GM23338 (cell line): ENCODE measurements around the gene HERPUD1. TPM values are rescaled to one million over a fixed set of nuclear protein-coding genes. Genes with fewer than 3 reads are reported as not detected.

Experiments used
- ATAC-seq: fragments of 200-7000 bp; cut with Tn5 transposase; 3 replicates; pipeline ENCODE4 v1.9.1; 2020
- DNase-seq: peaks from one replicate; pipeline ENCODE4 v3.0.0-alpha.2; 2015; ENCODE audit warnings: low spot score
- H2AFZ ChIP-seq: fragments of 200-600 bp; sonication (generic); 2 replicates; pipeline ENCODE4 v1.8.0; 2016; ENCODE audit warnings: antibody characterized with exemption, mild to moderate bottlenecking, moderate library complexity
- H3F3A ChIP-seq: fragments of 200-600 bp; sonication (generic); replicated peaks from 2 replicates; pipeline ENCODE4 v1.8.0; 2017; ENCODE audit warnings: antibody characterized with exemption, mixed run types, low read depth
- H3K27ac ChIP-seq: fragments of 200-600 bp; sonication (generic); 2 replicates; pipeline ENCODE4 v1.6.1; 2016; ENCODE audit warnings: low read depth
- H3K27me3 ChIP-seq: fragments of 200-600 bp; sonication (generic); 2 replicates; pipeline ENCODE4 v1.8.0; 2016; ENCODE audit warnings: mild to moderate bottlenecking, mixed run types, moderate library complexity; ENCODE audit not compliant: insufficient read depth
- H3K36me3 ChIP-seq: fragments of 200-600 bp; sonication (generic); 2 replicates; pipeline ENCODE4 v1.8.0; 2016; ENCODE audit warnings: mild to moderate bottlenecking; ENCODE audit not compliant: insufficient read depth
- H3K4me1 ChIP-seq: fragments of 200-600 bp; sonication (generic); 2 replicates; pipeline ENCODE4 v1.8.0; 2016; ENCODE audit warnings: mild to moderate bottlenecking, moderate library complexity; ENCODE audit not compliant: insufficient read depth
- H3K4me2 ChIP-seq: fragments of 200-600 bp; sonication (generic); 2 replicates; pipeline ENCODE4 v1.7.1; 2017; ENCODE audit warnings: mixed run types
- H3K4me3 ChIP-seq: fragments of 200-600 bp; sonication (generic); 2 replicates; pipeline ENCODE4 v1.6.1; 2016; ENCODE audit warnings: mixed run types
- H3K79me2 ChIP-seq: fragments of 200-600 bp; sonication (generic); replicated peaks from 2 replicates; pipeline ENCODE4 v1.8.0; 2017; ENCODE audit warnings: mild to moderate bottlenecking; ENCODE audit not compliant: insufficient read depth
- H3K9me2 ChIP-seq: fragments of 200-600 bp; sonication (generic); 2 replicates; pipeline ENCODE4 v1.8.0; 2017; ENCODE audit not compliant: insufficient read depth
- H4K20me1 ChIP-seq: fragments of 200-600 bp; sonication (generic); replicated peaks from 2 replicates; pipeline ENCODE4 v1.8.0; 2017; ENCODE audit warnings: mild to moderate bottlenecking; ENCODE audit not compliant: insufficient read depth
- H3K27ac Mint-ChIP-seq: 2 replicates; pipeline ENCODE4 v1.8.0; 2020; ENCODE audit warnings: inconsistent platforms, mild to moderate bottlenecking, moderate library complexity, mixed read lengths
- H3K27me3 Mint-ChIP-seq: 3 replicates; pipeline ENCODE4 v1.8.0; 2022; ENCODE audit warnings: low read depth, mild to moderate bottlenecking, moderate library complexity, mixed read lengths, inconsistent platforms; ENCODE audit not compliant: insufficient read depth, poor library complexity
- H3K36me3 Mint-ChIP-seq: 3 replicates; pipeline ENCODE4 v1.8.0; 2021; ENCODE audit warnings: low read depth, mild to moderate bottlenecking, inconsistent platforms, moderate library complexity, mixed read lengths
- H3K4me1 Mint-ChIP-seq: 3 replicates; pipeline ENCODE4 v1.8.0; 2020; ENCODE audit warnings: mild to moderate bottlenecking, inconsistent platforms, mixed read lengths
- H3K4me3 Mint-ChIP-seq: 3 replicates; pipeline ENCODE4 v1.8.0; 2021; ENCODE audit warnings: moderate library complexity, mild to moderate bottlenecking, inconsistent platforms, mixed read lengths
- H3K9me3 Mint-ChIP-seq: 3 replicates; pipeline ENCODE4 v1.8.0; 2020; ENCODE audit warnings: moderate library complexity, mild to moderate bottlenecking, inconsistent platforms, mixed read lengths
- CREB1 ChIP-seq: fragments of 250-450 bp; sonication (Bioruptor Pico); IDR thresholded peaks from 2 replicates; pipeline ENCODE4 v1.5.0; 2020; ENCODE audit warnings: low read depth, mild to moderate bottlenecking, moderate library complexity
- CTCF ChIP-seq, 2 experiments: fragments of 200-600 bp in 1 of 2; sonication (generic) in 1 of 2; conservative IDR thresholded peaks; 2 replicates each; pipeline versions ENCODE4 v1.5.1 to v1.6.1; 2016 to 2017; ENCODE audit warnings: antibody characterized with exemption in 2 of 2, low read depth in 2 of 2, mild to moderate bottlenecking in 2 of 2, moderate library complexity in 1 of 2
- ETS1 ChIP-seq: IDR thresholded peaks from 2 replicates; pipeline ENCODE4 v1.6.1; 2016; ENCODE audit warnings: antibody characterized with exemption
- EZH2 ChIP-seq: fragments of 200-600 bp; sonication (generic); IDR thresholded peaks from one replicate; pipeline ENCODE4 v1.8.0; 2017; ENCODE audit warnings: antibody characterized with exemption, mild to moderate bottlenecking, low read depth; ENCODE audit not compliant: unreplicated experiment
- EZH2phosphoT487 ChIP-seq: fragments of 200-600 bp; sonication (generic); IDR thresholded peaks from one replicate; pipeline ENCODE4 v1.8.1; 2018; ENCODE audit warnings: antibody characterized with exemption; ENCODE audit not compliant: unreplicated experiment
- JUNB ChIP-seq: IDR thresholded peaks from one replicate; pipeline ENCODE4 v1.6.1; 2016; ENCODE audit warnings: antibody characterized with exemption; ENCODE audit not compliant: unreplicated experiment
- NANOG ChIP-seq: IDR thresholded peaks from 2 replicates; pipeline ENCODE4 v1.6.1; 2016; ENCODE audit warnings: antibody characterized with exemption, borderline replicate concordance
- POLR2AphosphoS5 ChIP-seq: IDR thresholded peaks from 2 replicates; pipeline ENCODE4 v1.6.1; 2016; ENCODE audit warnings: antibody characterized with exemption, low read depth
- REST ChIP-seq: IDR thresholded peaks from one replicate; pipeline ENCODE4 v1.6.1; 2018; ENCODE audit warnings: antibody characterized with exemption; ENCODE audit not compliant: unreplicated experiment
- STAT1 ChIP-seq: IDR thresholded peaks from one replicate; pipeline ENCODE4 v1.6.1; 2016; ENCODE audit warnings: antibody characterized with exemption; ENCODE audit not compliant: unreplicated experiment
- ZNF114 ChIP-seq: fragments of 250-450 bp; sonication (Bioruptor Pico); IDR thresholded peaks from 2 replicates; pipeline ENCODE4 v1.5.0; 2020; ENCODE audit warnings: mild to moderate bottlenecking, moderate library complexity
- ZNF331 ChIP-seq: fragments of 250-450 bp; sonication (Bioruptor Pico); IDR thresholded peaks from 2 replicates; pipeline ENCODE4 v1.5.0; 2020; ENCODE audit warnings: low read depth, mild to moderate bottlenecking, moderate library complexity
- polyA plus RNA-seq: library from polyadenylated mRNA; unstranded; fragments of >200 nt; fragmentation: Nextera tagmentation; extraction: Ambion mirVana; gene quantifications from 2 replicates; pipeline ENCODE4 v1.2.1, GENCODE V29; 2016
- total RNA-seq: library from RNA; depleted of rRNA; stranded (reverse); fragments of >200 nt; shearing (Covaris generic); gene quantifications from 2 replicates; pipeline ENCODE4 v1.2.3, GENCODE V29; 2014
- TF ChIP-seq, protein P1 (sequence below): fragments of 250-450 bp; sonication (Bioruptor Pico); IDR thresholded peaks from 2 replicates; pipeline ENCODE4 v1.5.0; 2020; ENCODE audit warnings: mild to moderate bottlenecking, moderate library complexity

The HERPUD1 gene
- total and polyA plus RNA-seq, 2 experiments from 2014 or later, result 41.1 to 44.1 TPM

DNA sequence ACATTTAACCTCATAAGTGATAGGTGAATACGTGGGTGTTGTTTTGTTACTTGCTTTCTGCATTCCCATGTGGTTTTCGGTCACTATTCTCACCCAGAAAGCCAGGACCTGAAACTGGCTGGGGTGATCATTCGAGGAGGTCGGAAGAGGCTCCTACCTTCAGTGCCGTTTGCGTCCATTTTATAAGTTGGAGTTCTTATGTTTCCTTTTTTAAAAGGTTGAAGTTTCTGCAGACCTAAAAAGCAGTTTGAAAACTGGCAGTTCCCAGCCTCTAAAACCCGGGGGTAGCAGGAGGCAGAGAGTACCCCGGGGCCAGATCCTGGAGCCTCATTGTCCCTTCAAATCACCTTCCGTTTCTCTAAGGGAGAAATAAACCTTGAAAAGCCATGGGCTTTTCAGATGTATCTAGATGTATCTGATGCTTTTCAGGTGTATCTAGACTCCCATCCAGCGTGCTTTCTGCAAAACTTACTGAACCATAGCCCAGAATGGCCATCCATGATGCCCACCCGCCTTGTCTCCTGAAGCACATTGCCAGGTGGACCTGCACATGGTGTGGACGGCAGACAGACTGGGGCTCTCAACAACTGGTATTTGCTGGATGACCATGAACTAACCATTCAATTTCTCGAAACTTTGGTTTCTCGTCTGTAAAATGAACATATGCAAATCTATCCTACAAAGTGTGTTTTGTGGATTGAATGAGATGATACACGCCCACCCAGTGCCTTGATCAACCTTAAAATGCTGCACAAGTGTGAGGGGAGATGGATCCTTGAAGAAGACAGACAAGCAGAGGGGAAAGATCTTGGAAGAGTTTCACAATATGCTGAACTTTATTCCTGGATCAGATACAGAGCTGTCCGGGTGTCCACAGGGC, 58.7 kb downstream of the HERPUD1 start:
- ATAC-seq (no peak), DNase-seq (no peak)
- Histone ChIP-seq H3K36me3 (no peaks in the 10 kb centered on the region), H3K27me3 (peaks cover 40% of the 10 kb centered on the region), H3K79me2 (no peaks in the 10 kb centered on the region), H4K20me1 (no peaks in the 10 kb centered on the region), H3K4me1 (peaks cover 10% of the 10 kb centered on the region), H2AFZ (no peak overlapping the region), H3K27ac (no peak overlapping the region), H3K4me2 (0 out of 2 replicates have a peak overlapping the region, but pooled peaks have one; percentile 91), H3K4me3 (peak overlapping the region; percentile 78), H3K9me2 (no peaks in the 10 kb centered on the region), H3F3A (no peaks in the 10 kb centered on the region)
- peaks cover 31% of the 10 kb centered on the region for H3K27me3 Mint-ChIP-seq
- H3K4me1 Mint-ChIP-seq, result peaks cover 16% of the 10 kb centered on the region
- TF ChIP-seq ZNF331 (no peak), ZNF114 (CRISPR knock-in tag) (no peak), EZH2 (no peak), NANOG (no peak), ETS1 (no peak), CTCF (conservative IDR thresholded peaks at IDR 0.05; ENCODE audit: low read depth in 2 of 2) (no peak), REST (no peak), POLR2AphosphoS5 (no peak), EZH2phosphoT487 (no peak), CREB1 (CRISPR knock-in tag) (no peak), JUNB (no peak), STAT1 (no peak)
- TF ChIP-seq, protein P1, sequence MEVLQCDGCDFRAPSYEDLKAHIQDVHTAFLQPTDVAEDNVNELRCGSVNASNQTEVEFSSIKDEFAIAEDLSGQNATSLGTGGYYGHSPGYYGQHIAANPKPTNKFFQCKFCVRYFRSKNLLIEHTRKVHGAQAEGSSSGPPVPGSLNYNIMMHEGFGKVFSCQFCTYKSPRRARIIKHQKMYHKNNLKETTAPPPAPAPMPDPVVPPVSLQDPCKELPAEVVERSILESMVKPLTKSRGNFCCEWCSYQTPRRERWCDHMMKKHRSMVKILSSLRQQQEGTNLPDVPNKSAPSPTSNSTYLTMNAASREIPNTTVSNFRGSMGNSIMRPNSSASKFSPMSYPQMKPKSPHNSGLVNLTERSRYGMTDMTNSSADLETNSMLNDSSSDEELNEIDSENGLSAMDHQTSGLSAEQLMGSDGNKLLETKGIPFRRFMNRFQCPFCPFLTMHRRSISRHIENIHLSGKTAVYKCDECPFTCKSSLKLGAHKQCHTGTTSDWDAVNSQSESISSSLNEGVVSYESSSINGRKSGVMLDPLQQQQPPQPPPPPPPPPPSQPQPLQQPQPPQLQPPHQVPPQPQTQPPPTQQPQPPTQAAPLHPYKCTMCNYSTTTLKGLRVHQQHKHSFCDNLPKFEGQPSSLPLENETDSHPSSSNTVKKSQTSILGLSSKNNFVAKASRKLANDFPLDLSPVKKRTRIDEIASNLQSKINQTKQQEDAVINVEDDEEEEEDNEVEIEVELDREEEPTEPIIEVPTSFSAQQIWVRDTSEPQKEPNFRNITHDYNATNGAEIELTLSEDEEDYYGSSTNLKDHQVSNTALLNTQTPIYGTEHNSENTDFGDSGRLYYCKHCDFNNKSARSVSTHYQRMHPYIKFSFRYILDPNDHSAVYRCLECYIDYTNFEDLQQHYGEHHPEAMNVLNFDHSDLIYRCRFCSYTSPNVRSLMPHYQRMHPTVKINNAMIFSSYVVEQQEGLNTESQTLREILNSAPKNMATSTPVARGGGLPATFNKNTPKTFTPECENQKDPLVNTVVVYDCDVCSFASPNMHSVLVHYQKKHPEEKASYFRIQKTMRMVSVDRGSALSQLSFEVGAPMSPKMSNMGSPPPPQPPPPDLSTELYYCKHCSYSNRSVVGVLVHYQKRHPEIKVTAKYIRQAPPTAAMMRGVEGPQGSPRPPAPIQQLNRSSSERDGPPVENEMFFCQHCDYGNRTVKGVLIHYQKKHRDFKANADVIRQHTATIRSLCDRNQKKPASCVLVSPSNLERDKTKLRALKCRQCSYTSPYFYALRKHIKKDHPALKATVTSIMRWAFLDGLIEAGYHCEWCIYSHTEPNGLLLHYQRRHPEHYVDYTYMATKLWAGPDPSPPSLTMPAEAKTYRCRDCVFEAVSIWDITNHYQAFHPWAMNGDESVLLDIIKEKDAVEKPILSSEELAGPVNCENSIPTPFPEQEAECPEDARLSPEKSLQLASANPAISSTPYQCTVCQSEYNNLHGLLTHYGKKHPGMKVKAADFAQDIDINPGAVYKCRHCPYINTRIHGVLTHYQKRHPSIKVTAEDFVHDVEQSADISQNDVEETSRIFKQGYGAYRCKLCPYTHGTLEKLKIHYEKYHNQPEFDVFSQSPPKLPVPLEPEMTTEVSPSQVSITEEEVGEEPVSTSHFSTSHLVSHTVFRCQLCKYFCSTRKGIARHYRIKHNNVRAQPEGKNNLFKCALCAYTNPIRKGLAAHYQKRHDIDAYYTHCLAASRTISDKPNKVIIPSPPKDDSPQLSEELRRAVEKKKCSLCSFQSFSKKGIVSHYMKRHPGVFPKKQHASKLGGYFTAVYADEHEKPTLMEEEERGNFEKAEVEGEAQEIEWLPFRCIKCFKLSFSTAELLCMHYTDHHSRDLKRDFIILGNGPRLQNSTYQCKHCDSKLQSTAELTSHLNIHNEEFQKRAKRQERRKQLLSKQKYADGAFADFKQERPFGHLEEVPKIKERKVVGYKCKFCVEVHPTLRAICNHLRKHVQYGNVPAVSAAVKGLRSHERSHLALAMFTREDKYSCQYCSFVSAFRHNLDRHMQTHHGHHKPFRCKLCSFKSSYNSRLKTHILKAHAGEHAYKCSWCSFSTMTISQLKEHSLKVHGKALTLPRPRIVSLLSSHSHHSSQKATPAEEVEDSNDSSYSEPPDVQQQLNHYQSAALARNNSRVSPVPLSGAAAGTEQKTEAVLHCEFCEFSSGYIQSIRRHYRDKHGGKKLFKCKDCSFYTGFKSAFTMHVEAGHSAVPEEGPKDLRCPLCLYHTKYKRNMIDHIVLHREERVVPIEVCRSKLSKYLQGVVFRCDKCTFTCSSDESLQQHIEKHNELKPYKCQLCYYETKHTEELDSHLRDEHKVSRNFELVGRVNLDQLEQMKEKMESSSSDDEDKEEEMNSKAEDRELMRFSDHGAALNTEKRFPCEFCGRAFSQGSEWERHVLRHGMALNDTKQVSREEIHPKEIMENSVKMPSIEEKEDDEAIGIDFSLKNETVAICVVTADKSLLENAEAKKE (CRISPR knock-in tag), result no peak
- no peaks in the 10 kb centered on the region; the same call in 2 of the 3 replicates for H3K36me3 Mint-ChIP-seq
- no peaks in the 10 kb centered on the region for H3K9me3 Mint-ChIP-seq
- peak overlapping the region; percentile 83 for H3K4me3 Mint-ChIP-seq
- H3K27ac Mint-ChIP-seq, result no peak overlapping the region
